ENCODE data around the gene PPP1R37. TPM values are rescaled to one million over a fixed set of nuclear protein-coding genes. Genes with fewer than 3 reads are reported as not detected.
A peak's percentile ranks its signal among the peaks of the same experiment; 100 is the strongest.

The PPP1R37 gene
- total and polyA plus RNA-seq, 2 of the 8 experiments (the other 6 are each of a cell fraction or from before 2014, with no cell fraction given) = 14.6 to 25.7 TPM

GRCh38 chr19:45113628-45114027 is 20.6 kb downstream of the PPP1R37 start:
- Histone ChIP-seq H3K36me3 (ENCODE audit: control insufficient read depth in 2 of 4, insufficient read depth in 4 of 4, low read length in 3 of 4) (no peaks in the 10 kb centered on the region), H3K79me2 (ENCODE audit: control insufficient read depth in 1 of 2, insufficient read depth in 2 of 2, low read length in 2 of 2) (peaks cover 6 to 87% of the 10 kb centered on the region in 2 experiments), H3K27me3 (replicated peaks in 1 of 4; ENCODE audit: control insufficient read depth in 3 of 4, extremely low read depth in 1 of 4, insufficient read depth in 3 of 4, low read length in 3 of 4) (no peaks in the 10 kb centered on the region), H3K18ac (ENCODE audit: extremely low read depth, low read length) (no peak overlapping the region), H2AFZ (ENCODE audit: low read length) (no peak overlapping the region), H2BK15ac (ENCODE audit: low read length) (no peak overlapping the region), H3K27ac (ENCODE audit: low read depth, low read length) (no peak overlapping the region), H3K4me2 (ENCODE audit: insufficient read depth in 1 of 2, low read depth in 2 of 2, low read length in 2 of 2) (no peak overlapping the region), H2AK5ac (ENCODE audit: low read depth, low read length) (no peak overlapping the region), H3K9me3 (ENCODE audit: insufficient read depth in 2 of 2, low read depth in 1 of 2, low read length in 1 of 2) (no peaks in the 10 kb centered on the region), H3K4ac (replicated peaks; ENCODE audit: insufficient read length, low read depth, low read length) (no peak overlapping the region), H3K23me2 (ENCODE audit: low read depth, low read length) (no peaks in the 10 kb centered on the region), H2BK12ac (ENCODE audit: low read depth, low read length) (no peak overlapping the region), H2BK5ac (ENCODE audit: low read depth, low read length) (no peak overlapping the region), H4K91ac (replicated peaks; ENCODE audit: insufficient read length, low read length) (no peak overlapping the region), H4K20me1 (replicated peaks in 1 of 2; ENCODE audit: control insufficient read depth in 1 of 2, insufficient read depth in 2 of 2, low read length in 2 of 2) (peaks cover 38 to 42% of the 10 kb centered on the region in 2 experiments), H3K9ac (replicated peaks in 1 of 4; ENCODE audit: extremely low read depth in 1 of 4, low read depth in 3 of 4, low read length in 3 of 4) (peak overlapping the region in 1 of 4 experiments; percentile 17; a peak in 1 of 7 replicates), H3K4me3 (ENCODE audit: extremely low read depth in 1 of 4, insufficient read depth in 2 of 4, low read depth in 3 of 4, low read length in 4 of 4) (no peak overlapping the region), H4K5ac (ENCODE audit: insufficient read length, low read depth, low read length) (no peak overlapping the region), H3K23ac (ENCODE audit: insufficient read length) (no peak overlapping the region), H3K14ac (ENCODE audit: insufficient read length) (no peak overlapping the region), H3K4me1 (replicated peaks in 1 of 4; ENCODE audit: control insufficient read depth in 3 of 4, insufficient read depth in 4 of 4, low read length in 3 of 4) (peaks cover 0 to 21% (median 4%) of the 10 kb centered on the region in 4 experiments; a peak in 6 of 7 replicates), H3K56ac (replicated peaks; ENCODE audit: insufficient read length, low read depth, low read length) (no peak overlapping the region), H4K8ac (ENCODE audit: extremely low read depth, insufficient read depth, low read length) (no peak overlapping the region), H3K79me1 (ENCODE audit: low read depth, low read length) (peaks cover 44% of the 10 kb centered on the region), H2BK120ac (replicated peaks; ENCODE audit: low read depth, low read length) (no peak overlapping the region), H2BK20ac (ENCODE audit: low read length) (no peak overlapping the region)
- FAIRE-seq (no peak), DNase-seq (ENCODE audit: low read depth in 1 of 2, low spot score in 2 of 2) (no peak)
- CTCF ChIA-PET (ENCODE audit: partially characterized antibody) = interaction anchor here (0.8 to 8.6 kb wide), 7 partner anchors 11 to 424 kb away, joined by 3 to 73 read pairs (median 4); no protein-coding TSS in a partner anchor
- 80% methylated on average over 9 of the region's 9 CpGs; no CpG with 5 or more reads in 1 of the 2 experiments for WGBS, 2 experiments (ENCODE audit: extremely low coverage in 1 of 2, insufficient coverage in 1 of 2, insufficient read length in 1 of 2, insufficient replicate concordance in 2 of 2, low coverage in 1 of 2, low lambda C conversion rate in 2 of 2, missing lambda C conversion rate in 1 of 2)
- POLR2A ChIA-PET (ENCODE audit: partially characterized antibody) = interaction anchor here (1.1 to 2.6 kb wide), 6 partner anchors 9 to 34 kb away, joined by 3 to 6 read pairs (median 5); partner anchors contain the start of genes GEMIN7 and PPP1R37
- TF ChIP-seq, protein P1, sequence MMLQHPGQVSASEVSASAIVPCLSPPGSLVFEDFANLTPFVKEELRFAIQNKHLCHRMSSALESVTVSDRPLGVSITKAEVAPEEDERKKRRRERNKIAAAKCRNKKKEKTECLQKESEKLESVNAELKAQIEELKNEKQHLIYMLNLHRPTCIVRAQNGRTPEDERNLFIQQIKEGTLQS (IDR thresholded peaks at IDR 0.05; ENCODE audit: insufficient read depth, low read depth, low read length) = no peak
- no peak for TF ChIP-seq CREB1 (IDR thresholded peaks at IDR 0.05)
- TF ChIP-seq CEBPB (IDR thresholded peaks at IDR 0.05; ENCODE audit: low read depth, low read length) = no peak
- no peak for TF ChIP-seq RAD21 (IDR thresholded peaks at IDR 0.05 in 1 of 2, conservative IDR thresholded peaks at IDR 0.05 in 1 of 2; ENCODE audit: low read depth in 2 of 2, low read length in 2 of 2)
- TF ChIP-seq GABPA (IDR thresholded peaks at IDR 0.05; ENCODE audit: borderline replicate concordance, insufficient read depth, low read length) = no peak
- no peak for TF ChIP-seq SIRT6 (IDR thresholded peaks at IDR 0.05; ENCODE audit: low read length)
- TF ChIP-seq HDAC2 (IDR thresholded peaks at IDR 0.05; ENCODE audit: borderline replicate concordance in 1 of 2, low read depth in 2 of 2, low read length in 2 of 2) = no peak
- no peak for TF ChIP-seq CBX5 (IDR thresholded peaks at IDR 0.05; ENCODE audit: low read depth, low read length)
- TF ChIP-seq FOSL1 (IDR thresholded peaks at IDR 0.05; ENCODE audit: insufficient read depth, low read depth, low read length) = no peak
- no peak for TF ChIP-seq RBBP5 (IDR thresholded peaks at IDR 0.05; ENCODE audit: borderline replicate concordance, low read depth, low read length)
- no peak for TF ChIP-seq SUZ12 (IDR thresholded peaks at IDR 0.05; ENCODE audit: low read length)
- TF ChIP-seq KDM4A (IDR thresholded peaks at IDR 0.05; ENCODE audit: low read depth, low read length, severe bottlenecking) = no peak
